Right forelimb (tissue), 1 donor: Measurements from ENCODE around the gene FGD6.
"Not testable (repeated sequence)": the region's sequence is repeated elsewhere in the genome, so short reads cannot be mapped to it uniquely, and the experiment has no call there.

Experiments used
- DNase-seq: peaks from one replicate; pipeline ENCODE4 v3.0.0-alpha.2; 2018

Gene FGD6

GRCh38 chr12:95173392-95174251 lies 43.6 kb downstream of the FGD6 start:
- no peak for DNase-seq

DNA sequence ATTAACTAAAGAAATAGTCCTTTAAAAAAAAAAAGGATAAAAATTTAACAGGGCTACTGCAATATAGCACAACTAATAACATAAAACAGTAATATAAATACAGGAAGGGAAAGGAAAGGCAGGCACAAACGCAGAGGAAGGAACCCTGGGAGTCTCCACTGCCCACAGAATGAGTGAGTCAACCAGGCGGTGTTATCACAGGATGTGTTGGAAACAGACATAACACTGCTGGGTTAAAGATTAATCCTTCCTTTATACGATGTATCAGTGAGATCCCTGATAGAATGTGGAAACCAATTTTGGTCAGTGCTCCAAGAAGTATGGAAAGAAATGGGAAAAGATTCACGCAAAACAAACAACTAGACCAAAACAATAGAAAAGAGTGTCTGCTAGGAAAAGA lies 47.9 kb downstream of the FGD6 start:
- no peak for DNase-seq

DNA sequence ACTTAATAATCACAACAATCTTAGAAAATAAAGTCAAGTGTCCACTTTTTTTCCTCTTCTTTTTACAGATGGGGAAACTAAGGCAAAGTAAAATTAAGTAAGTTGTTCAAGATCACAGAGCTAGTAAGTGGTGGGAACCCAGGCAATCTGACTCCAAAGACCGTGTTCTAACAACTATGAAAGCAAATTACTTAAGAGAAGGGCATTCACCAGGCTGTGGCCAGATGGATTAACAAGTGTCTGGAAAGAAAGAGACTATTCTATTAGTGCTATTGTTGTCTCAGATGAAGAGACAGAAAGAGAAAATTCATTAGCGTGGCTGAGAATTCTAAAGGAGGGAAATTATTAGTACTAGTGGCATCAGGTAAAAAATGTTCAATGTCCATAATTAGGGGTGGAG lies 48.5 kb downstream of the FGD6 start:
- no peak for DNase-seq

DNA sequence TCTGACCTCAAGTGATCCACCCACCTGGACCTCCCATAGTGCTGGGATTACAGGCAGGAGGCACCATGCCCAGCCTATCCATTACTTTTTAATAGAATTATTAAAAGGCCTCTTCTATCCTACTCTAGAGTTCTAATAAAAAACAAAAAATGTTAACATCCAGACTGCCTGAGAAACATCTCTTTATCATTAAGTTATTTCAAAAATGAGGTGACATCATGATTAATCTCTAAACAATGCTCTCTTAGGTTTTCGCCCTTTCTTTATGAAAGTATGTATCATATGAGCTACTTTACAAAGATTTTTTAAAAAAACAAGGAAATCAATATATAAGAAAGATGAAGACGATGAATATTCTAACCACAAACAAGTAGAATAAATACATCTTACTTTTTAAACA lies 52.6 kb downstream of the FGD6 start:
- DNase-seq: no peak

DNA sequence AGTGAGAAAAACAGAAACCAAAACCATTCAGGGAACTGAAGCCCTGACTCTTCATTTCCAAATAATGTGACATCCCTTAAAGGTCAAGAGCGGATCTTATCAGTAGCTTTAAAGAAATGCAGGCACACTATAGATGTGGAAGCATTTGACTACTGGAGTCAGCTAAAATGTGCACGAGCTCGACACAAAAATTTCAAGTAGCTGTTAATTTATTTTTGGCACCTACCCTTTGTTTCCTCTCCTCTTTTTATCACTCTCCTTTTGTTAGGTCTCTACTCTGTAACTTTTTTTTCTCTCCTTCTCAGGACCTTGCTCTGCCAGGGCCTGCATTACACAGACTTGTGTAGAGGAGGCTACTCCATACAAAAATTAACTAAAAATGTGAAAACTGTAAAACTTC lies 58.3 kb downstream of the FGD6 start:
- DNase-seq: no peak

DNA sequence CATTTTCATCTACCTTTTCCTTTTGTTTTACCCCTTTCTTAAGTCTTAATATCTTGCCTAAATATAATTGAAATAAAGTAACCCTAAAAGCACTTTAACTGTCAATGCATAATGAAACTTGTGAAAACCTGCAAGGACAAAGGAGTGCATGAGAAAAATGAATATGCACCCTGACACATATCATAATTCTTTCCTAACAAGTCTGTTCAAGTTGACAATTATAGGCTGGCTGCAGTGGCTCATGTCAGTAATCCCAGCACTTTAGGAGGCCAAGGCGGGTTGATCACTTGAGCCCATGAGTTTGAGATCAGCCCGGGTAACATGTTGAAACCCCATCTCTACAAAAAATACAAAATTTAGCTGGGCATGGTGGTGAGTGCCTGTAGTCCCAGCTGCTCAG lies 65.4 kb downstream of the FGD6 start:
- no peak for DNase-seq

GRCh38 chr12:95151406-95151805 lies 65.9 kb downstream of the FGD6 start:
- no peak for DNase-seq

GRCh38 chr12:95150501-95150900 lies 66.8 kb downstream of the FGD6 start:
- DNase-seq: no peak

DNA sequence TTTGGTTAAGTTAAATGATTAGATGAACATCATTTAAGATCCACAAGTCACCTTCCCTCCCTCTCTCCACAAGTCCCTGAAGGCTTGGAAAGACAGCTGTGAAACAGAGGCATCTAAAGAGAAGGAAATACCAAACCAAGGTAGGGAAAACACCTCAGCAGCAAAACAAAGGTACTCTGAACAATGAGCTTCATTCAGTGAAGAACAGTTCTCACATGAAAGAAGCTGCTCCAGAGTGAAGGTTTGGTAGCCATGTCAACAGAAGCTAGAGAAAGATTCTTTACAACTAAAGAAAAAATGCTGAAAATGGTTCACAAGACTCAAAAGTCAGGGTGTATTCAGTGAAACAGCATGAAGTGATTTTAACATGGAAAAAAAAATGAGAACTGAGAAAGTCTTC lies 69.4 kb downstream of the FGD6 start:
- DNase-seq: no peak

DNA sequence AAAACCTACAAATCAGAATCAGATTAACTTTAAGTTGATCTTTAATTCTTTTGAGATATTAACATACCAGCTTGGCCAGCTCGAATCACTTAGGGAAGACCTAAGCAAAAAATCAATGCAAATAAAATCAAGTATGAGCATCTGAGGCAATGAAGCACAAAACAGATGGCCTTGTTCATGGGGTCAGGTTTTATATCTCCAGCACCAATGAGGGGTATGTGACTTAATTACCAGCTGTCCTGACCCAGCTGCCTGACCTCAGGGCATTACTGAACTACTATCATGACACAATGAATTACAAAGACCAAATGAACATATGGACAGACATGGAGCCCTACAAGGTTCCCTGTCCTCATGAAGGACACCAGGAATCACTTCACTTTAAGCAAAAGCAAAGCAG lies 70.5 kb downstream of the FGD6 start:
- no peak for DNase-seq

DNA sequence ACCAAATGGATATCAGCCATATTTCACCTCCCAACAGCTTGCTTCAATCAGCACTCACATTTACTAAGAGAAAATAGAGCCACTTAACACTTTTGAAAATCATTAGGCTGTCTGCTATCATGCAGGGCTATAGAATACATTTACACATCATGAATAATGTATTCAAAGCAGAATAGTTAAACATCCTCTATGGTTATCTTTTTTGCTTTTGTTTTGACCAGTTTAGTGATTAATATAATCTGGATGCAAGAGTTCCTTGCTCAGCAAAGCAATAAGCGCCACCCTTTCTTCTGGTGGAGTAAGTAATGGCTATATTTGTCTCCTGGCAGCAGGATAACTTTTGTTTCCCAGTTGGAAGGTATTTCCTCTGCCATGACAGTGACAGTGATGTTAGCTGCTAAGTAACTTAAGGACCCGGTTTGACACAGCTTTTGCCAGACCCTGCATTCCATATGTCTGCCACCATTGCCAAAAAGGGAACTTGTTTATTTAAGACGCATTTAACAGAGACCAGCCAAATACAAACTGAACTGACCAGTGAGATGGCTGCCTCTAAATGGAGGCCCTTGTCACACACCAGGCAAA lies 73.6 kb downstream of the FGD6 start:
- no peak for DNase-seq

DNA sequence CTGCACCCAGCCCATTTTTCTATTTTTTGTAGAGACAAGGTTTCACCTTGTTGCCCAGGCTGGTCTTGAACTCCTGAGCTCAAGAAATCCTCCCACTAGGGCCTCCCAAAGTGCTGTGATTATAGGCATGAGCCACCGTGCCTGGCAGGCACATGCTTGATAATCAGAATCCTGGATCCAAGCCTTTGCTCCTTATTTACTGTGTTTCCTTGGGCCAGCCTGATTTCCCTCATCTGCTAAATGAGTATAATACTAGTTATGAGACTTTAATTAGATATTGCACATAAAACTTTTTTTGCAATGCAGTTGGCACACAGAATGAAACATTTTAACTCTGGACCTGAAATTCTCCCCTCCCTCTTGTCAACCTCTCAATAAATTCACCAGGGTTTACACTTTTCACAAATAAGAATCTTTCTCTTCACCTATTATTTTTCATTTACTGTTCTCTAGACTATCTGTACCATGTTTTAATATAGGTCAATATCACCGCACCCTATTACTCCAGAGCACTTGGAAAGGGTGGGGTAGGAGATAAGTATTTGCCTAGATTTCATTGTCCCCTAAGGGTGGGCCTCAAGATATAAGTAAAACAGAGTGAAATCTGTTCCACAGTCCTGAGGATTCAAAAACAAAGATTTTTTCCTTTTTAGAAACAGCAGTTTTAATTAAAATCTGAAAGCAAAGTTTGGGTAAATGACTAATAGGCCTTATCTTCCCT lies 74.7 kb downstream of the FGD6 start:
- no peak for DNase-seq

- no peak for DNase-seq
These were observed 76.0 kb downstream of the FGD6 start for GRCh38 chr12:95141310-95141709.

GRCh38 chr12:95138031-95138430 lies 79.2 kb downstream of the FGD6 start:
- not testable (repeated sequence) for DNase-seq

DNA sequence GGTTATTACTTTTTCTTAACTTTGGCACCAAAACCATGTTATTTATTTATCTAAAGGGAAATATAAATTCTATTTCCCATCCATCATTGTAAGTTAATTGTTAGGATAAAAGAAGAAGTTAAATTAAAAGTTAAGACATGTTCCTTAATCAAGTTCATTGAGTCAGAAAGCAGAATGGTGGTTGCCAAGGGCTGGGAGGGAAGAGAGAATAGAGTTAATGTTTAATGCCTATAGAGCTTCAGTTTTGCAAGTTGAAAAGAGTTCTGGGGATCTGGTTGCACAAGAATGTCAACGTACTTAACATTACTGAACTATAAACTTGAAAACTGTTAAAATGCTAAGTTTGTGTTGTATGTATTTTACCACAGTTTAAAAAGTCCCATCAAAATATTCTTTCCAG lies 80.7 kb downstream of the FGD6 start:
- no peak for DNase-seq

- DNase-seq: no peak
These were observed 83.2 kb downstream of the FGD6 start for GRCh38 chr12:95134085-95134484.

- no peak for DNase-seq
These were observed 85.5 kb downstream of the FGD6 start for GRCh38 chr12:95131589-95132340.

GRCh38 chr12:95130096-95130495 lies 87.2 kb downstream of the FGD6 start:
- no peak for DNase-seq

DNA sequence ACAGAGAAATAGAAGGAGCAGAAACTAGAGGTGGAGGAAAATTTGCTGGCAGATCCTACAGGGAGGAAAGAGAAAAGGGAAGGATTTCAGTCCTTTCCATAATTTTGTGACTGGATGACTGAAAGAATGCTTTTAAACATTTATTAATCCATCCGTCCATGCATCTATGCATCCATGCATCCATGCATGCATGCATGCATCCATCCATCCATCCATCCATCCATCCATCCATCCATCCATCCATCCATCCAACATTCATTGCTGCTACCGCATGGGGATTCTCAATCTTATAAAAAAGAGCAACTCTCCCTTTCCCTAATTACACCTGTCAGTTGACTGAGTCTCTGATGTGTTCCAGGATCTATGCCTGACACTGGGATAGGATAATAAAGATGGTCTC lies 88.2 kb downstream of the FGD6 start:
- DNase-seq: no peak

GRCh38 chr12:95126736-95127135 lies 90.5 kb downstream of the FGD6 start:
- no peak for DNase-seq

- DNase-seq: no peak
These were observed 91.2 kb downstream of the FGD6 start for GRCh38 chr12:95126076-95126475.

DNA sequence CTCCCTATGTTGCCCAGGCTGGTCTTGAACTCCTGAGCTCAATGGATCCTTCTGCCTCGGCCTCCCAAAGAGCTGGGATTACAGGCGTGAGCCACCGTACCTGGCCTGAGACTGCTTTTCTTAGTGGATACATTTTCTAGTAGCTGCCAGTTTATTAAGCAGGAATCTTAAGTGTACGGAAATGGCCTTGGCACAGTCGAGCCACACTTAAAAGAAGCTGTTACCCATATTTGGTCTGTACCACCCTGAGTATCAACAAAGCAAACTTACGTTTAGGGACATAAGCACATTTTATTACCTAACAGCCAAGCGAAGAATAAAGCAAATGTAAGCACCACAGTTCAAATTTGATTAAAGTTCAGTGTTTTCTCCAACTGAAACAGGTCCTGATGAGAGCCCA lies 93.2 kb downstream of the FGD6 start:
- DNase-seq: no peak

DNA sequence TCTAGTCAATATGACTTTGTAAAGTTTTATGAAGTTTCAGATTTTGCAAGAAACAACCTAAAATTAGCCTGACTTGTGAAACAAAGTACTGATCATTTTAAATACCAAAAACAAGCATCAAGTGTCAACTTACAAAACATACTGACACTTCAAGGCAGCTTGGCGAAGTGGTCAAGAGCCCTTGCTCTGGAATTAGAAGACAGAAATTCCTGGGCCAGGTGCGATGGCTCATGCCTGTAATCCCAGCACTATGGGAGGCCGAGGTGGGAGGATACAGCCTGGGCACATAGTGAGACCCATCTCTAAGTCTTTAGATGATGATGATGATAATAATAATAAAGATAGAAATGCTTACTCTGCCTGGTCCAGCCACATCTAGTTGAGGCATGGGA lies 98.5 kb downstream of the FGD6 start:
- no peak for DNase-seq
